GM12865 (cell line): Measurements from ENCODE around the gene SRP14.

ENCODE experiments used
- DNase-seq: peaks from one replicate; pipeline ENCODE4 v3.0.0; 2010; ENCODE audit warnings: low read depth
- H3K4me3 ChIP-seq: 2 replicates; pipeline ENCODE4 v1.5.1; 2011; ENCODE audit warnings: mild to moderate bottlenecking, low read depth, low read length, control low read depth
- TF ChIP-seq, protein P1 (sequence below): IDR thresholded peaks from 2 replicates; pipeline ENCODE4 v1.5.1; 2011; ENCODE audit warnings: low read length, control low read depth, low read depth, inconsistent platforms; ENCODE audit not compliant: insufficient read depth; ENCODE audit errors: missing control alignments

The SRP14 gene

DNA sequence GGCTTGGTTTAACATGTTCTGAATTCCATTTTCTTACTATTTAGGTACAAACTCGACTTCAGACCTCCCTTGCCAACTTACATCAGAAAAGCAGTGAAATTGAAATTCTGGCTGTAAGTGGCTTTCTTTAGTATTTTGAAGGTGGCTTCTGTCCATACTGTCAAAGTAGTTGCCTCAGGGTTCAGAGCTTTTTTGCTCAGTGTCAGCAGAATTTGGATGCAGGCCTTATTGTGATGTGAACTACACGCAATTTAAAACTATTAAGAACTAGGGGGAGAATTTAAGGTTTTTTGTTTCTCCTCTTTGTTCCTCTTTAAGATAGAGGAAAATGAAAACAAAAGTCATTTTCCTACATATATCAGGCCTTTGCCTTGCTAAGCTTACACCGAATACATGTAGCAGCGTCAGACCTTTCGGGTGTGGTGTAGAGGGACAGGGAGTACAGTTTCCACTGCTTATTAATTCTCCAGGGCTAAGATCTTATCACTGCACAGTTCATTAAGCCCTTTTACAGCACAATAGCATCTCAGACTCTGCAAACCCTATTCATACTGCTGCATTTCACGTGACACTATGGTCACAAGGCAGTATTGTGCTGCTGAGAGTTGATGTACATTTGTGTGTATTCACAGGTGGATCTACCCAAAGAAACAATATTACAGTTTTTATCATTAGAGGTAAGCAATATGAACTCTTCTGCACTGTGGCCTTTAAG, 6.7 kb downstream of the SRP14 start:
- no peak overlapping the region for H3K4me3 ChIP-seq
- TF ChIP-seq, protein P1, sequence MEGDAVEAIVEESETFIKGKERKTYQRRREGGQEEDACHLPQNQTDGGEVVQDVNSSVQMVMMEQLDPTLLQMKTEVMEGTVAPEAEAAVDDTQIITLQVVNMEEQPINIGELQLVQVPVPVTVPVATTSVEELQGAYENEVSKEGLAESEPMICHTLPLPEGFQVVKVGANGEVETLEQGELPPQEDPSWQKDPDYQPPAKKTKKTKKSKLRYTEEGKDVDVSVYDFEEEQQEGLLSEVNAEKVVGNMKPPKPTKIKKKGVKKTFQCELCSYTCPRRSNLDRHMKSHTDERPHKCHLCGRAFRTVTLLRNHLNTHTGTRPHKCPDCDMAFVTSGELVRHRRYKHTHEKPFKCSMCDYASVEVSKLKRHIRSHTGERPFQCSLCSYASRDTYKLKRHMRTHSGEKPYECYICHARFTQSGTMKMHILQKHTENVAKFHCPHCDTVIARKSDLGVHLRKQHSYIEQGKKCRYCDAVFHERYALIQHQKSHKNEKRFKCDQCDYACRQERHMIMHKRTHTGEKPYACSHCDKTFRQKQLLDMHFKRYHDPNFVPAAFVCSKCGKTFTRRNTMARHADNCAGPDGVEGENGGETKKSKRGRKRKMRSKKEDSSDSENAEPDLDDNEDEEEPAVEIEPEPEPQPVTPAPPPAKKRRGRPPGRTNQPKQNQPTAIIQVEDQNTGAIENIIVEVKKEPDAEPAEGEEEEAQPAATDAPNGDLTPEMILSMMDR = no peak
- no peak for DNase-seq

- TF ChIP-seq, protein P1 = no peak
- no peak overlapping the region for H3K4me3 ChIP-seq
- no peak for DNase-seq
These were observed 7.7 kb downstream of the SRP14 start for GRCh38 chr15:40031300-40031699.

GRCh38 chr15:40029979-40030893, 8.7 kb downstream of the SRP14 start:
- H3K4me3 ChIP-seq = no peak overlapping the region
- TF ChIP-seq, protein P1 = peak; percentile 48
- DNase-seq = no peak

DNA sequence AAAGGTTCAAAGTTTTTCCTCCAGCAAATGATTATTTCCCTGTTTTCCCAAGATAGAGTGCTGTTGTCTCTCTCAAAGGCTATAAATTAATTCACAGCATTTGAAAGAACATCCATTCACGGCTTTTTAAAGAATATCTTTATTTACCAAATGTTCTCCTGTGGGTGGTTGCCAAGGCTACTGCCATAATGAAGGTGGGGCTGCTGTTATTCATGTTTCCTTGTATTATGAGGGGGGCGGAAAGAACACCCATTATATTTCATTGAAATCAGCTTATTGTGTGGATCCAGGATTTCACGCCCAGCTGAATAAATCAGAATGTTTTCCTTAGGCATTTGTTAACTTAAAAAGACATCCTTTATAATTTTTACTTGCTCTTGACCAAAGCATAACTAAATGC, 10.1 kb downstream of the SRP14 start:
- no peak overlapping the region for H3K4me3 ChIP-seq
- no peak for DNase-seq
- TF ChIP-seq, protein P1 = no peak

DNA sequence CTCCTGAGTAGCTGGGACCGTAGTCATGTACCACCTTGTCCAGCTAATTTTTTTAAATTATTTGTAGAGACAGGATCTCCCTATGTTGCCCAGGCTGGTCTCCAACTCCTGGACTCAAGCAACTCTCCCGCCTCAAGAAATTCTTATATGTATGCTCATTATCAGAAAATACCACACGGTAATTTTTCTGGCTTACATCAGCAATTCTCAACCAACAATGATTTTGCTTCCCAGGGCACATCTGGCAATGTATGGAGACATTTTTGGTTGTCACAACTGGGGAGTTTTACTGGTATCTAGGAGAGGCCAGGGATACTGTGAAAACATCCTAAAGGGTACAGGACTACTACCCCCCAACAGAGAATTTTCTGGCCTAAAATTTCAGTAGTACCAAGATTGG, 10.8 kb downstream of the SRP14 start:
- TF ChIP-seq, protein P1 = no peak
- no peak overlapping the region for H3K4me3 ChIP-seq
- no peak for DNase-seq

DNA sequence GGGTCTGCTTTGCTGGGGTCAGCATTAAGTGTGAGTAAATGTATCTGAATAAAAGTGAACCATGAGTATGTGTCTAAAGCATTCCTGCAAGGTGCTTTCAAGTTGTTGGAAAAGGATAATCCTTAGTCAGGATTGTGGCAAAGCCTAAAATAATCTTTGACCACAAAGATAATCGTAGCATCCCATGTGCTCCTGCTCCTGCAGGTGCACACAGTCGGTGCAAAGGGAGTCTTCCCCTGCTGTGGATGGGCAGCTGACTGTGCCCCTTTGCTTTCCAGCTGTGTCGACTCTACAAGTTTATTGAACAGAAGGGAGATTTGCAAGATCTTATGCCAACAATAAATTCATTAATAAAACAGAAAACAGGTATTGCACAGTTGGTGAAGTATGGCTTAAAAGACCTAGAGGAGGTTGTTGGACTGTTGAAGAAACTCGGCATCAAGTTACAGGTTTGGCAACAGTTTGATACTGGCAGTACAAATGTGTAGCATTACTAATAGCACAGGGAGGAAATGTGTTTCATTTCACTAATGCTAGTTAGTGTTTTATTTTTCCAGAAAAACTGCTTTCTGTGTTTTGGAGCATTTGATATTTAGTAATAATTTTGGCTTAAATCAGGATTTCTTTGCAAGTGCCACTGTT, 22.6 kb downstream of the SRP14 start:
- no peak overlapping the region for H3K4me3 ChIP-seq
- DNase-seq = no peak
- TF ChIP-seq, protein P1 = no peak
